Kidney (tissue), 14 donors: ENCODE results near the gene SRBD1. TPM values are rescaled to one million over a fixed set of nuclear protein-coding genes. Genes with fewer than 3 reads are reported as not detected.

Source experiments
- DNase-seq, 5 donors: peaks; one replicate each; pipeline ENCODE4 v3.0.0-alpha.2; 2013 to 2020
- FAIRE-seq: peaks from 2 replicates; lab custom pipeline; 2012; peaks lifted over from hg19 to GRCh38; lab: Jason Lieb, UNC
- H3K27ac ChIP-seq, 2 donors: one replicate each; pipeline ENCODE4 v1.7.0; 2013; ENCODE audit warnings: low read depth in 2 of 2, low read length in 2 of 2, inconsistent platforms in 1 of 2
- H3K27me3 ChIP-seq: one replicate; pipeline ENCODE4 v1.7.1; 2013; ENCODE audit warnings: low read length, inconsistent platforms; ENCODE audit not compliant: control insufficient read depth, insufficient read depth
- H3K36me3 ChIP-seq, 3 donors: one replicate each; pipeline versions ENCODE4 v1.7.0 to v1.7.1; 2013; ENCODE audit warnings: low read length in 3 of 3, control low read depth in 1 of 3, inconsistent platforms in 1 of 3; ENCODE audit not compliant: insufficient read depth in 3 of 3, control insufficient read depth in 2 of 3
- H3K4me1 ChIP-seq, 3 donors: one replicate each; pipeline versions ENCODE4 v1.7.0 to v1.7.1; 2013; ENCODE audit warnings: low read length in 3 of 3, inconsistent platforms in 1 of 3, low read depth in 1 of 3; ENCODE audit not compliant: control insufficient read depth in 2 of 3, insufficient read depth in 2 of 3
- H3K4me3 ChIP-seq, 3 donors: one replicate each; pipeline versions ENCODE4 v1.7.0 to v1.8.1; 2013; ENCODE audit warnings: low read length in 3 of 3, control low read depth in 1 of 3, inconsistent platforms in 1 of 3
- H3K9ac ChIP-seq, 3 donors: one replicate each; pipeline versions ENCODE4 v1.7.0 to v1.7.1; 2013; ENCODE audit warnings: low read length in 3 of 3, control low read depth in 1 of 3, inconsistent platforms in 1 of 3
- H3K9me3 ChIP-seq, 3 donors: one replicate each; pipeline versions ENCODE4 v1.7.0 to v1.7.1; 2013; ENCODE audit warnings: low read length in 3 of 3, control low read depth in 1 of 3, inconsistent platforms in 1 of 3; ENCODE audit not compliant: control insufficient read depth in 2 of 3, insufficient read depth in 1 of 3
- intact Hi-C: fragments of 100-400 bp; cut with DNase I; formaldehyde crosslinking; loops from one replicate; pipeline ENCODE4 v1.11.1; 2022
- polyA plus RNA-seq: library from polyadenylated mRNA; stranded (reverse); fragments of 350-450 nt; fragmentation: Illumina TruSeq; extraction: RNeasy Lipid Tissue Mini Kit (QIAGEN cat#74804); gene quantifications from one replicate; pipeline ENCODE4 v1.2.3, GENCODE V29; 2014; ENCODE audit warnings: low read depth, low replicate concordance; ENCODE audit not compliant: insufficient read depth
- total RNA-seq: library from RNA; stranded (reverse); fragmentation: NEBNext Ultra II Directional; extraction: Animal tissue kit (Norgen Biotek cat#: 25700); gene quantifications from one replicate; pipeline ENCODE4 v1.2.1, GENCODE V29; 2021
- TF ChIP-seq, protein P1 (sequence below): IDR thresholded peaks from 3 replicates; pipeline ENCODE4 v1.5.1; 2012; ENCODE audit warnings: mild to moderate bottlenecking, moderate library complexity, borderline replicate concordance; ENCODE audit not compliant: insufficient read depth; ENCODE audit errors: extremely low read depth
- donor health status: control.
- donor health status: control.
- donor health status: control.
- donor health status: control.
- donor health status: control.
- donor health status: DM: yes; HTN: yes; CAD: no.
- donor health status: Normal renal cell carcinoma (clear cell type).

SRBD1 gene
- total and polyA plus RNA-seq, 2 donors from 2014 or later = 5.4 to 19.5 TPM

DNA sequence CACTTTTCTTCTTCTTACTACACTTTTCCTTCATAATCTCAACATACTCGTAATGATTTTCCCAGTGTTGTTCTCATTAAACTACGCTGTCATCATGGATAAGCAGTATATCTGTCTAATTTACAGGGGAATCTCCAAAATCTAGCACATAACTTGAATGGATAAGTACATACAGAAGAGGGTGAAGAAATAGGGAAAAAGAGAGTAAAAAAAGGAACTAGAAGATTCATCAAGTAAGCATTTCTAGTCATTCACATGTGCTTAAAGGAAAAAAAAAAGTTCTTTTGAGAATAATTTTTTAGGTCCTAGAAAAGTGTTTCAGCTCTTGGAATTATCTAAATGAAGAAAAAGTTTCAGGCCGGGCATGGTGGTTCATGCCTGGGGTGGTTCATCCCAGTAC lies 51.6 kb downstream of the SRBD1 start:
- TF ChIP-seq, protein P1, sequence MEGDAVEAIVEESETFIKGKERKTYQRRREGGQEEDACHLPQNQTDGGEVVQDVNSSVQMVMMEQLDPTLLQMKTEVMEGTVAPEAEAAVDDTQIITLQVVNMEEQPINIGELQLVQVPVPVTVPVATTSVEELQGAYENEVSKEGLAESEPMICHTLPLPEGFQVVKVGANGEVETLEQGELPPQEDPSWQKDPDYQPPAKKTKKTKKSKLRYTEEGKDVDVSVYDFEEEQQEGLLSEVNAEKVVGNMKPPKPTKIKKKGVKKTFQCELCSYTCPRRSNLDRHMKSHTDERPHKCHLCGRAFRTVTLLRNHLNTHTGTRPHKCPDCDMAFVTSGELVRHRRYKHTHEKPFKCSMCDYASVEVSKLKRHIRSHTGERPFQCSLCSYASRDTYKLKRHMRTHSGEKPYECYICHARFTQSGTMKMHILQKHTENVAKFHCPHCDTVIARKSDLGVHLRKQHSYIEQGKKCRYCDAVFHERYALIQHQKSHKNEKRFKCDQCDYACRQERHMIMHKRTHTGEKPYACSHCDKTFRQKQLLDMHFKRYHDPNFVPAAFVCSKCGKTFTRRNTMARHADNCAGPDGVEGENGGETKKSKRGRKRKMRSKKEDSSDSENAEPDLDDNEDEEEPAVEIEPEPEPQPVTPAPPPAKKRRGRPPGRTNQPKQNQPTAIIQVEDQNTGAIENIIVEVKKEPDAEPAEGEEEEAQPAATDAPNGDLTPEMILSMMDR = no peak
- H3K4me3 ChIP-seq = no peak overlapping the region
- H3K4me1 ChIP-seq = no peaks in the 10 kb centered on the region
- no peaks in the 10 kb centered on the region for H3K9me3 ChIP-seq
- H3K9ac ChIP-seq = no peak overlapping the region
- FAIRE-seq = no peak
- intact Hi-C loops = no loop called here
- H3K27ac ChIP-seq = no peak overlapping the region
- no peak for DNase-seq
- H3K36me3 ChIP-seq = no peaks in the 10 kb centered on the region
- no peaks in the 10 kb centered on the region for H3K27me3 ChIP-seq

- TF ChIP-seq, protein P1 = no peak
- H3K4me3 ChIP-seq = no peak overlapping the region
- no peak overlapping the region for H3K27ac ChIP-seq
- peaks cover 0 to 4% (median 0%) of the 10 kb centered on the region in 3 donors for H3K36me3 ChIP-seq
- H3K9ac ChIP-seq = no peak overlapping the region
- no peaks in the 10 kb centered on the region for H3K27me3 ChIP-seq
- intact Hi-C loops = no loop called here
- no peaks in the 10 kb centered on the region for H3K4me1 ChIP-seq
- DNase-seq = no peak
- FAIRE-seq = no peak
- H3K9me3 ChIP-seq = no peaks in the 10 kb centered on the region
Observed at GRCh38 chr2:45554742-45555140, 56.3 kb downstream of the SRBD1 start.

DNA sequence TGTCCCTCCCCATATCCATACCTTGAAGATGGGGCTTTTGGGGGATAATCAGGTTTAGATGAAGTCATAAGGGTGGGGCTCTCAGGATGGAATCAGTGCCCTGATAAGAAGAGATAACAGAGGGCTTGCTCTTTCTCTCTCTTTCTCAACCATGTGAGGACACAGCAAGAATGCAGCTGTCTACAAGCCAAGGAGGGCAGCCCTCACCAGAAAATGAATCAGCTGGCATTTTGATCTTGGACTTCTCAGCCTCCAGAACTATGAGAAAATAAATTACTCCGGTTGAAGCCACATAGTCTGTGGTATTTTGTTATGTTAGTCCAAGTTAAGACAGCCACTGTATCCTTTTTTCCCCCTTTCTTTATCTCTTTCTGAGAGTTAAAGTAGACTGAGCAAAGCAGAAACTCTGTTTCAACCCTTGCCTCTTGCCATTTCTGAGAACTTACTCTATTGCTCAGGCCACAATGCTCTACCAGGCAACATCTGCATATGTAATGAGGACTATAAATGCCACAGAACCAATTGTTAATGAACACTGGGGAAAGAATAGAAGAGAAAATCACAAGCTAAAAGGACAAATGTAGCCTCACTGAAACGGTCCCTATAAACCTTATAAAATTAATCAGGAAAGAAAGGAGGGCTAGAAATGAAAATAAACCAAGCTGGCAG lies 56.9 kb downstream of the SRBD1 start:
- Histone ChIP-seq H3K27ac (no peak overlapping the region), H3K4me3 (no peak overlapping the region), H3K4me1 (no peaks in the 10 kb centered on the region), H3K9ac (no peak overlapping the region), H3K36me3 (peaks cover 0 to 4% (median 0%) of the 10 kb centered on the region in 3 donors), H3K27me3 (no peaks in the 10 kb centered on the region), H3K9me3 (no peaks in the 10 kb centered on the region)
- TF ChIP-seq, protein P1 = no peak
- DNase-seq (no peak), FAIRE-seq (no peak)
- intact Hi-C loops = no loop called here
